WTC11 (cell line): ENCODE results near the gene ABCB1. TPM values are rescaled to one million over a fixed set of nuclear protein-coding genes. Genes with fewer than 3 reads are reported as not detected.
A peak's percentile ranks its signal among the peaks of the same experiment; 100 is the strongest.
"Not testable (repeated sequence)": the region's sequence is repeated elsewhere in the genome, so short reads cannot be mapped to it uniquely, and the experiment has no call there.

Source experiments
- ATAC-seq: fragments of 200-7000 bp; cut with Tn5 transposase; 2 replicates; pipeline ENCODE4 v1.10.0; 2021; ENCODE audit warnings: mild to moderate bottlenecking, moderate library complexity
- CTCF ChIA-PET: fragments of 300-600 bp; sonication (Branson Sonifier 250); formaldehyde crosslinking; loops from one replicate; lab custom pipeline; 2021; ENCODE audit warnings: antibody characterized with exemption; lab: Charles Lee
- POLR2A ChIA-PET: fragments of 350-600 bp; sonication (Branson Sonifier 250); formaldehyde crosslinking; loops from one replicate; lab custom pipeline; 2021; ENCODE audit warnings: antibody characterized with exemption; lab: Charles Lee
- DNase-seq: peaks from one replicate; pipeline ENCODE4 v3.0.0; 2021; ENCODE audit warnings: low spot score
- H3K27ac Mint-ChIP-seq: 2 replicates; pipeline ENCODE4 v1.8.0; 2021; ENCODE audit warnings: mixed read lengths
- H3K27me3 Mint-ChIP-seq: 2 replicates; pipeline ENCODE4 v1.8.0; 2021; ENCODE audit warnings: low read depth, mild to moderate bottlenecking, moderate library complexity, mixed read lengths
- H3K36me3 Mint-ChIP-seq: 2 replicates; pipeline ENCODE4 v1.8.0; 2021; ENCODE audit warnings: mixed read lengths
- H3K4me1 Mint-ChIP-seq: 2 replicates; pipeline ENCODE4 v1.8.0; 2022; ENCODE audit warnings: mixed read lengths
- H3K4me3 Mint-ChIP-seq: 2 replicates; pipeline ENCODE4 v1.8.0; 2021; ENCODE audit warnings: mild to moderate bottlenecking, moderate library complexity, mixed read lengths
- H3K9me3 Mint-ChIP-seq: 2 replicates; pipeline ENCODE4 v1.8.0; 2021; ENCODE audit warnings: mixed read lengths
- ARID4B ChIP-seq: sonication (generic); formaldehyde crosslinking; IDR thresholded peaks from 2 replicates; pipeline ENCODE4 v1.8.0; 2023; ENCODE audit warnings: missing genetic modification reagents, mild to moderate bottlenecking, borderline replicate concordance
- FOXK1 ChIP-seq: sonication (generic); formaldehyde crosslinking; IDR thresholded peaks from 2 replicates; pipeline ENCODE4 v1.8.0; 2022; ENCODE audit warnings: mild to moderate bottlenecking, moderate library complexity, missing genetic modification reagents
- FOXP1 ChIP-seq: sonication (generic); formaldehyde crosslinking; IDR thresholded peaks from 2 replicates; pipeline ENCODE4 v1.8.0; 2022; ENCODE audit warnings: missing genetic modification reagents, mild to moderate bottlenecking, moderate library complexity, borderline replicate concordance
- FOXP4 ChIP-seq: sonication (generic); formaldehyde crosslinking; IDR thresholded peaks from 2 replicates; pipeline ENCODE4 v1.8.0; 2022; ENCODE audit warnings: mild to moderate bottlenecking, missing genetic modification reagents
- GABPB1 ChIP-seq: sonication (generic); formaldehyde crosslinking; IDR thresholded peaks from 2 replicates; pipeline ENCODE4 v1.8.1; 2023; ENCODE audit warnings: mild to moderate bottlenecking, missing genetic modification reagents
- MAX ChIP-seq: sonication (generic); formaldehyde crosslinking; IDR thresholded peaks from 2 replicates; pipeline ENCODE4 v1.8.0; 2022; ENCODE audit warnings: mild to moderate bottlenecking, missing genetic modification reagents
- TEAD1 ChIP-seq: sonication (generic); formaldehyde crosslinking; IDR thresholded peaks from 2 replicates; pipeline ENCODE4 v1.8.0; 2022; ENCODE audit warnings: mild to moderate bottlenecking, missing genetic modification reagents
- ZNF138 ChIP-seq: sonication (generic); formaldehyde crosslinking; conservative IDR thresholded peaks from 2 replicates; pipeline ENCODE4 v1.8.1; 2022; ENCODE audit warnings: mild to moderate bottlenecking, moderate library complexity, missing genetic modification reagents
- ZNF281 ChIP-seq: sonication (generic); formaldehyde crosslinking; IDR thresholded peaks from 2 replicates; pipeline ENCODE4 v1.8.0; 2023; ENCODE audit warnings: mild to moderate bottlenecking, missing genetic modification reagents
- total RNA-seq: library from RNA; stranded (reverse); gene quantifications from 3 replicates; pipeline ENCODE4 v1.2.3, GENCODE V29; 2021

ABCB1 gene
- total RNA-seq, 1 experiment from 2014 or later = 0.94 TPM

GRCh38 chr7:87464830-87465533 lies 135.7 kb downstream of the ABCB1 start:
- ATAC-seq (peak; percentile 100), DNase-seq (peak; percentile 60)
- H3K27me3 Mint-ChIP-seq = not testable (repeated sequence)
- CTCF ChIA-PET = interaction anchor here (0.6 to 1.5 kb wide), 10 partner anchors 9 to 119 kb away, joined by 3 to 6 read pairs (median 4); partner anchors contain the start of gene CROT
- peak; percentile 93; the same call in 1 of the 2 replicates for TF ChIP-seq ZNF281 (CRISPR knock-in tag)
- TF ChIP-seq FOXP1 (CRISPR knock-in tag) = peak; percentile 90; the same call in 1 of the 2 replicates
- TF ChIP-seq FOXP4 (CRISPR knock-in tag) = peak; percentile 96
- 0 out of 2 replicates have a peak, but pooled peaks have one; percentile 12 for TF ChIP-seq ZNF138 (CRISPR knock-in tag)
- TF ChIP-seq GABPB1 (CRISPR knock-in tag) = peak; percentile 50
- peak; percentile 39; the same call in 1 of the 2 replicates for TF ChIP-seq TEAD1 (CRISPR knock-in tag)
- TF ChIP-seq MAX (CRISPR knock-in tag) = peak; percentile 78
- peak; percentile 97 for TF ChIP-seq FOXK1 (CRISPR knock-in tag)
- Mint-ChIP-seq H3K4me3 (peak overlapping the region; percentile 61), H3K9me3 (peaks cover 29% of the 10 kb centered on the region), H3K36me3 (peaks cover 34% of the 10 kb centered on the region), H3K27ac (peak overlapping the region; percentile 89), H3K4me1 (peaks cover 28% of the 10 kb centered on the region)
- POLR2A ChIA-PET = interaction anchor here (0.6 kb wide), 1 partner anchor 278 kb away, joined by 3 read pairs; no protein-coding TSS in a partner anchor

- TF ChIP-seq GABPB1 (CRISPR knock-in tag) = peak; percentile 38; the same call in 1 of the 2 replicates
- no peak for TF ChIP-seq ARID4B (CRISPR knock-in tag)
- DNase-seq = no peak
- ChIA-PET POLR2A (no interaction called here), CTCF (interaction anchor here (1.5 kb wide), 1 partner anchor 42 kb away, joined by 5 read pairs; no protein-coding TSS in a partner anchor)
- Mint-ChIP-seq H3K9me3 (peaks cover 29% of the 10 kb centered on the region), H3K27ac (no peak overlapping the region), H3K36me3 (peaks cover 29% of the 10 kb centered on the region), H3K4me1 (peaks cover 28% of the 10 kb centered on the region), H3K27me3 (peaks cover 9% of the 10 kb centered on the region), H3K4me3 (no peak overlapping the region)
- no peak for ATAC-seq
These were observed 136.7 kb downstream of the ABCB1 start for GRCh38 chr7:87463982-87464381.

- H3K27me3 Mint-ChIP-seq, CTCF ChIA-PET, POLR2A ChIA-PET, H3K27ac Mint-ChIP-seq, DNase-seq, H3K36me3 Mint-ChIP-seq, H3K4me3 Mint-ChIP-seq, ATAC-seq, H3K9me3 Mint-ChIP-seq: not testable (repeated sequence)
- peaks cover 29% of the 10 kb centered on the region for H3K4me1 Mint-ChIP-seq
These were observed 140.2 kb downstream of the ABCB1 start for GRCh38 chr7:87460444-87460843.
